Heart left ventricle (tissue), 13 donors: ENCODE measurements around the gene MRC2.

ENCODE experiments used
- POLR2A ChIP-seq, 2 donors: fragments of 450-650 bp; IDR thresholded peaks; one replicate each; pipeline ENCODE4 v1.6.1; 2017; ENCODE audit warnings: antibody characterized with exemption in 2 of 2, mild to moderate bottlenecking in 2 of 2, moderate library complexity in 2 of 2
- TF ChIP-seq, protein P1 (sequence below), 12 donors: fragments of 200-600 bp; sonication (generic) in 4 of 12; IDR thresholded peaks; one replicate each; pipeline versions ENCODE4 v1.5.0 to v1.8.0; 2018 to 2022; ENCODE audit warnings: antibody characterized with exemption in 12 of 12, mild to moderate bottlenecking in 5 of 12
- donor health status: ischemic (EF 13 %, LVEDD 7.1; RV severe dilation, severe dysfunction).
- donor health status: DM: no; HTN: yes; CAD: no.
- donor health status: DM: no; HTN: no; CAD: no.
- donor health status: ischemic (EF 25% LVEDD 6.9; RV normal size, moderate dysfunction).
- donor health status: ischemic (EF 25% LVEDD 5.7; RV mildly dilated, moderate dysfunction).
- donor health status: ischemic (EF 35%, LVEDD 5.7; RV mildly dilated, moderate dysfunction).
- donor health status: nonischemic (EF 11% LVEDD 7.7; RV severe dilation, severe dysfunction).
- donor health status: DM: yes; HTN: yes; CAD: no.
- donor health status: PGD.
- donor health status: ischemic (EF 29% LVEDD 5.4; RV normal size, mild dysfunction).
- donor health status: nonischemic (EF 23%, LVEDD 6.1; RV moderate dilation, normal function).

DNA sequence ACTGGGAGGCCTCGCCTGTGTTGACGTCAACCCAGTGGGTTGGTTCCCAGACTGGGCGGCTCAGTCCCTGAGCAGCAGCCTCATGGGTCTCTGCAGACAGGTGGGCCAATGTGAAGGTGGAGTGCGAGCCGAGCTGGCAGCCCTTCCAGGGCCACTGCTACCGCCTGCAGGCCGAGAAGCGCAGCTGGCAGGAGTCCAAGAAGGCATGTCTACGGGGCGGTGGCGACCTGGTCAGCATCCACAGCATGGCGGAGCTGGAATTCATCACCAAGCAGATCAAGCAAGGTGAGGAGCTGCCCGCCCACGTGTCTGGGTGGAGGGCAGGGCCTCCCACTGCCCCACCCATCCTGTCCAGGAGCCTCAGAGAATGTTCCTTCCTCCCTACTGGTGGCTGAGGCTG, 44.1 kb downstream of the MRC2 start:
- TF ChIP-seq, protein P1, sequence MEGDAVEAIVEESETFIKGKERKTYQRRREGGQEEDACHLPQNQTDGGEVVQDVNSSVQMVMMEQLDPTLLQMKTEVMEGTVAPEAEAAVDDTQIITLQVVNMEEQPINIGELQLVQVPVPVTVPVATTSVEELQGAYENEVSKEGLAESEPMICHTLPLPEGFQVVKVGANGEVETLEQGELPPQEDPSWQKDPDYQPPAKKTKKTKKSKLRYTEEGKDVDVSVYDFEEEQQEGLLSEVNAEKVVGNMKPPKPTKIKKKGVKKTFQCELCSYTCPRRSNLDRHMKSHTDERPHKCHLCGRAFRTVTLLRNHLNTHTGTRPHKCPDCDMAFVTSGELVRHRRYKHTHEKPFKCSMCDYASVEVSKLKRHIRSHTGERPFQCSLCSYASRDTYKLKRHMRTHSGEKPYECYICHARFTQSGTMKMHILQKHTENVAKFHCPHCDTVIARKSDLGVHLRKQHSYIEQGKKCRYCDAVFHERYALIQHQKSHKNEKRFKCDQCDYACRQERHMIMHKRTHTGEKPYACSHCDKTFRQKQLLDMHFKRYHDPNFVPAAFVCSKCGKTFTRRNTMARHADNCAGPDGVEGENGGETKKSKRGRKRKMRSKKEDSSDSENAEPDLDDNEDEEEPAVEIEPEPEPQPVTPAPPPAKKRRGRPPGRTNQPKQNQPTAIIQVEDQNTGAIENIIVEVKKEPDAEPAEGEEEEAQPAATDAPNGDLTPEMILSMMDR (IDR thresholded peaks at IDR 0.05): no peak
- TF ChIP-seq POLR2A (IDR thresholded peaks at IDR 0.05): no peak
